Kidney (tissue), 14 donors: ENCODE data around the gene FARSA. TPM values are rescaled to one million over a fixed set of nuclear protein-coding genes. Genes with fewer than 3 reads are reported as not detected.

ENCODE experiments used
- DNase-seq, 5 donors: peaks; one replicate each; pipeline ENCODE4 v3.0.0-alpha.2; 2013 to 2020
- FAIRE-seq: peaks from 2 replicates; lab custom pipeline; 2012; peaks lifted over from hg19 to GRCh38; lab: Jason Lieb, UNC
- H3K27ac ChIP-seq, 2 donors: one replicate each; pipeline ENCODE4 v1.7.0; 2013; ENCODE audit warnings: low read depth in 2 of 2, low read length in 2 of 2, inconsistent platforms in 1 of 2
- H3K27me3 ChIP-seq: one replicate; pipeline ENCODE4 v1.7.1; 2013; ENCODE audit warnings: low read length, inconsistent platforms; ENCODE audit not compliant: control insufficient read depth, insufficient read depth
- H3K36me3 ChIP-seq, 3 donors: one replicate each; pipeline versions ENCODE4 v1.7.0 to v1.7.1; 2013; ENCODE audit warnings: low read length in 3 of 3, control low read depth in 1 of 3, inconsistent platforms in 1 of 3; ENCODE audit not compliant: insufficient read depth in 3 of 3, control insufficient read depth in 2 of 3
- H3K4me1 ChIP-seq, 3 donors: one replicate each; pipeline versions ENCODE4 v1.7.0 to v1.7.1; 2013; ENCODE audit warnings: low read length in 3 of 3, inconsistent platforms in 1 of 3, low read depth in 1 of 3; ENCODE audit not compliant: control insufficient read depth in 2 of 3, insufficient read depth in 2 of 3
- H3K4me3 ChIP-seq, 3 donors: one replicate each; pipeline versions ENCODE4 v1.7.0 to v1.8.1; 2013; ENCODE audit warnings: low read length in 3 of 3, control low read depth in 1 of 3, inconsistent platforms in 1 of 3
- H3K9ac ChIP-seq, 3 donors: one replicate each; pipeline versions ENCODE4 v1.7.0 to v1.7.1; 2013; ENCODE audit warnings: low read length in 3 of 3, control low read depth in 1 of 3, inconsistent platforms in 1 of 3
- H3K9me3 ChIP-seq, 3 donors: one replicate each; pipeline versions ENCODE4 v1.7.0 to v1.7.1; 2013; ENCODE audit warnings: low read length in 3 of 3, control low read depth in 1 of 3, inconsistent platforms in 1 of 3; ENCODE audit not compliant: control insufficient read depth in 2 of 3, insufficient read depth in 1 of 3
- intact Hi-C: fragments of 100-400 bp; cut with DNase I; formaldehyde crosslinking; loops from one replicate; pipeline ENCODE4 v1.11.1; 2022
- polyA plus RNA-seq: library from polyadenylated mRNA; stranded (reverse); fragments of 350-450 nt; fragmentation: Illumina TruSeq; extraction: RNeasy Lipid Tissue Mini Kit (QIAGEN cat#74804); gene quantifications from one replicate; pipeline ENCODE4 v1.2.3, GENCODE V29; 2014; ENCODE audit warnings: low read depth, low replicate concordance; ENCODE audit not compliant: insufficient read depth
- total RNA-seq: library from RNA; stranded (reverse); fragmentation: NEBNext Ultra II Directional; extraction: Animal tissue kit (Norgen Biotek cat#: 25700); gene quantifications from one replicate; pipeline ENCODE4 v1.2.1, GENCODE V29; 2021
- TF ChIP-seq, protein P1 (sequence below): IDR thresholded peaks from 3 replicates; pipeline ENCODE4 v1.5.1; 2012; ENCODE audit warnings: mild to moderate bottlenecking, moderate library complexity, borderline replicate concordance; ENCODE audit not compliant: insufficient read depth; ENCODE audit errors: extremely low read depth
- donor health status: control.
- donor health status: control.
- donor health status: control.
- donor health status: control.
- donor health status: control.
- donor health status: DM: yes; HTN: yes; CAD: no.
- donor health status: Normal renal cell carcinoma (clear cell type).

FARSA gene
- total and polyA plus RNA-seq, 2 donors from 2014 or later = 48.0 to 58.2 TPM

DNA sequence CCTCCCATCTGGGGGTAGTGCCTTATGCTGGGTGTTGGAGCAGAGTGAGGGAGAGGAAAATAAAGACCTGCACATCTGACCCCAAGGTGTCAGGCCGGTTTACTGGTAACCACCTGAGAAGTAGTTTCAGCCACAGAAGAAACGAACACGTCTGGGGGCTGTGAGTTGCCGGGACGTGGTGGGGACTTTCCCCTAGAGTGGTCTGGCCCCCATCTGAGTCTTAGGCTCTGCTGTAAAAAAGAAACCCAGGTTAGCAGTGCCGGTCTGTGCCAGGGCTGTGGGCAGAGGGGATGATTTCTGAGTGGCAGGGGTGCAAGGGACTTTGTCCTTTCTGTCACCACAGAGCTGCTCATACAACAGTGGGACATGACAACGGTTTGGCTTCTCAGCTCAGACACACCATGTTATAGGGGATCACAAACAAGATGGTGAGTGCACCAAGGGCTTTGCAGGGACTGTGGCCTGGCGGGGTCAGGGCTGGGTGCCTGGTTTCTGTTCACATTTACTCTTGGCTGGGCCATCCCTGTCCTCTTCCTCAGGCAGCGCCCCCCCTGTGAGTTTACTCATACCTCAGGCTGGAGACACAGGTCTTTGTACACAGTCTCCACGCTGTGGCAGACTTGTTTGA, 33.5 kb downstream of the FARSA start:
- no peak for FAIRE-seq
- no peak overlapping the region for H3K9ac ChIP-seq
- H3K36me3 ChIP-seq = peaks cover 0 to 15% (median 2%) of the 10 kb centered on the region in 3 donors
- no peaks in the 10 kb centered on the region for H3K27me3 ChIP-seq
- TF ChIP-seq, protein P1, sequence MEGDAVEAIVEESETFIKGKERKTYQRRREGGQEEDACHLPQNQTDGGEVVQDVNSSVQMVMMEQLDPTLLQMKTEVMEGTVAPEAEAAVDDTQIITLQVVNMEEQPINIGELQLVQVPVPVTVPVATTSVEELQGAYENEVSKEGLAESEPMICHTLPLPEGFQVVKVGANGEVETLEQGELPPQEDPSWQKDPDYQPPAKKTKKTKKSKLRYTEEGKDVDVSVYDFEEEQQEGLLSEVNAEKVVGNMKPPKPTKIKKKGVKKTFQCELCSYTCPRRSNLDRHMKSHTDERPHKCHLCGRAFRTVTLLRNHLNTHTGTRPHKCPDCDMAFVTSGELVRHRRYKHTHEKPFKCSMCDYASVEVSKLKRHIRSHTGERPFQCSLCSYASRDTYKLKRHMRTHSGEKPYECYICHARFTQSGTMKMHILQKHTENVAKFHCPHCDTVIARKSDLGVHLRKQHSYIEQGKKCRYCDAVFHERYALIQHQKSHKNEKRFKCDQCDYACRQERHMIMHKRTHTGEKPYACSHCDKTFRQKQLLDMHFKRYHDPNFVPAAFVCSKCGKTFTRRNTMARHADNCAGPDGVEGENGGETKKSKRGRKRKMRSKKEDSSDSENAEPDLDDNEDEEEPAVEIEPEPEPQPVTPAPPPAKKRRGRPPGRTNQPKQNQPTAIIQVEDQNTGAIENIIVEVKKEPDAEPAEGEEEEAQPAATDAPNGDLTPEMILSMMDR = no peak
- DNase-seq = no peak
- no peak overlapping the region for H3K4me3 ChIP-seq
- no peaks in the 10 kb centered on the region for H3K9me3 ChIP-seq
- no peak overlapping the region for H3K27ac ChIP-seq
- intact Hi-C loops = no loop called here
- no peaks in the 10 kb centered on the region for H3K4me1 ChIP-seq

DNA sequence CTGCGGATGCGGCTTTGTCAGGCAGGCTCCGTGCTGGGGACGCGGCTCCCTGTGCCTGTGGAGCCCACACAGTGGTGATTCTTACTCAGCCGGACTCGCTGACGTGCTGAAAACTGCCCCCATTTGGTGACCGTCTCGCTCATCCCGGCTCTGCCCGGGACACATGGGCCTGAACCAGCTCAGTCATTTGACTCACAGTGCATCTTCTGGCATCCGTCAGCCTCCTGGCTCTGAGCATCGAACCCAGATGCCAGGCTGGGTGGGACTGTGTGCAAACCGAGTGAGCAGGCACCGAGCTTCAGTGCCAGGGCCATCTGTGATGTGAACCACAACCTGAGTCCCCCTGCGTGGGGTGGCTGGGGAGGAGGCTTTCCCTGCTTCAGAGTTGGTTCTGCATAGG, 37.1 kb downstream of the FARSA start:
- peaks cover 0 to 7% (median 0%) of the 10 kb centered on the region in 3 donors for H3K4me1 ChIP-seq
- DNase-seq = no peak
- H3K27me3 ChIP-seq = no peaks in the 10 kb centered on the region
- H3K9me3 ChIP-seq = no peaks in the 10 kb centered on the region
- intact Hi-C loops = no loop called here
- no peak overlapping the region for H3K4me3 ChIP-seq
- TF ChIP-seq, protein P1 = no peak
- no peak for FAIRE-seq
- H3K9ac ChIP-seq = no peak overlapping the region
- H3K36me3 ChIP-seq = peaks cover 0 to 26% (median 9%) of the 10 kb centered on the region in 3 donors
- no peak overlapping the region for H3K27ac ChIP-seq

DNA sequence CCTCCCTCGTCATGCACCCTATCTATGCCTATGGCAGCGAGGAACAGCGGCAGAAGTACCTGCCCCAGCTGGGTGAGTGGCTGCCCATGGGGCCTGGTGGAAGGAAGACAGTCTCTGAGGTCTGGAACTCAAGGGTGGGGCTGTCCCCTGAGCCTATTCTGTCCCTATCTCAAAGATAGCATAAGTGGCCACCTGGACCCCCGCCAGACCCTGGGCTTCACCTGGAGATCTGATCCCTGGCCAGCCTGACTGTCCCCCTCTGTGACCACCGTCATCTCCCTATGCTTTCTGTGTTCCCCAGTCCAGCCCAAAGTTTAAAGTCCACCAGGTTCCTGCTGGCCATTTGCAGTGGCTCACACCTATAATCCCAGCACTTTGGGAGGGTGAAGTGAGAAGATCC, 39.9 kb downstream of the FARSA start:
- H3K4me3 ChIP-seq = no peak overlapping the region
- no peaks in the 10 kb centered on the region for H3K27me3 ChIP-seq
- H3K4me1 ChIP-seq = peaks cover 0 to 11% (median 0%) of the 10 kb centered on the region in 3 donors
- TF ChIP-seq, protein P1 = no peak
- no peak for FAIRE-seq
- no peaks in the 10 kb centered on the region for H3K9me3 ChIP-seq
- H3K9ac ChIP-seq = no peak overlapping the region
- no peak for DNase-seq
- no peak overlapping the region for H3K27ac ChIP-seq
- H3K36me3 ChIP-seq = peaks cover 0 to 26% (median 9%) of the 10 kb centered on the region in 3 donors
- intact Hi-C loops = no loop called here
